CD4-positive, alpha-beta memory T cell (primary cell): ENCODE measurements around the gene LANCL1. TPM values are rescaled to one million over a fixed set of nuclear protein-coding genes. Genes with fewer than 3 reads are reported as not detected.
"Not testable (repeated sequence)": the region's sequence is repeated elsewhere in the genome, so short reads cannot be mapped to it uniquely, and the experiment has no call there.

Experiments used
- CTCF ChIA-PET: fragments of 350-600 bp; sonication (Branson Sonifier 250); formaldehyde crosslinking; loops from one replicate; lab custom pipeline; 2021; ENCODE audit warnings: inconsistent platforms; ENCODE audit not compliant: partially characterized antibody; lab: Charles Lee
- POLR2A ChIA-PET: fragments of 350-600 bp; sonication (Branson Sonifier 250); formaldehyde crosslinking; loops from one replicate; lab custom pipeline; 2021; ENCODE audit not compliant: partially characterized antibody; lab: Charles Lee
- DNase-seq, 5 donors: peaks; one replicate each; pipeline versions ENCODE4 v3.0.0 to v3.0.0-alpha.2; 2020 to 2022; ENCODE audit warnings: mixed read lengths in 1 of 5
- H3K27ac ChIP-seq: one replicate; pipeline ENCODE4 v1.7.0; 2013; ENCODE audit warnings: low read depth, low read length
- H3K27me3 ChIP-seq: 2 replicates; pipeline ENCODE4 v1.7.0; 2013; ENCODE audit warnings: mild to moderate bottlenecking, low read length, moderate library complexity; ENCODE audit not compliant: insufficient read depth
- H3K36me3 ChIP-seq: 2 replicates; pipeline ENCODE4 v1.7.0; 2013; ENCODE audit warnings: mild to moderate bottlenecking, low read length, moderate library complexity; ENCODE audit not compliant: insufficient read depth
- H3K4me1 ChIP-seq: 2 replicates; pipeline ENCODE4 v1.7.0; 2013; ENCODE audit warnings: mild to moderate bottlenecking, low read length, moderate library complexity; ENCODE audit not compliant: insufficient read depth
- H3K4me3 ChIP-seq, 2 donors: one replicate each; pipeline ENCODE4 v1.7.0; 2013; ENCODE audit warnings: low read length in 2 of 2, mild to moderate bottlenecking in 1 of 2
- H3K9me3 ChIP-seq, 2 donors: one replicate each; pipeline ENCODE4 v1.7.0; 2013; ENCODE audit warnings: low read length in 2 of 2, control low read depth in 1 of 2; ENCODE audit not compliant: control insufficient read depth in 1 of 2
- H3K27ac Mint-ChIP-seq, 7 donors: one replicate each; pipeline ENCODE4 v1.8.0; 2020 to 2021; ENCODE audit warnings: mixed read lengths in 7 of 7, mild to moderate bottlenecking in 6 of 7, inconsistent platforms in 3 of 7, moderate library complexity in 3 of 7
- H3K27me3 Mint-ChIP-seq, 2 donors: one replicate each; pipeline ENCODE4 v1.8.0; 2020 to 2021; ENCODE audit warnings: mixed read lengths in 2 of 2
- H3K36me3 Mint-ChIP-seq, 2 donors: one replicate each; pipeline ENCODE4 v1.8.0; 2020 to 2021; ENCODE audit warnings: mixed read lengths in 2 of 2, inconsistent platforms in 1 of 2, mild to moderate bottlenecking in 1 of 2
- H3K4me1 Mint-ChIP-seq, 4 donors: one replicate each; pipeline ENCODE4 v1.8.0; 2020 to 2021; ENCODE audit warnings: mixed read lengths in 4 of 4, mild to moderate bottlenecking in 1 of 4
- H3K4me3 Mint-ChIP-seq, 8 donors: one replicate each; pipeline ENCODE4 v1.8.0; 2020 to 2021; ENCODE audit warnings: mixed read lengths in 8 of 8, mild to moderate bottlenecking in 7 of 8, moderate library complexity in 6 of 8, inconsistent platforms in 3 of 8
- H3K9me3 Mint-ChIP-seq, 8 donors: one replicate each; pipeline ENCODE4 v1.8.0; 2020 to 2021; ENCODE audit warnings: mixed read lengths in 8 of 8, mild to moderate bottlenecking in 5 of 8, inconsistent platforms in 3 of 8, moderate library complexity in 1 of 8
- intact Hi-C: fragments of 100-400 bp; cut with micrococcal nuclease; formaldehyde crosslinking; loops from one replicate; pipeline ENCODE4 v1.15.1; 2023
- polyA plus RNA-seq, 2 donors: library from polyadenylated mRNA; unstranded; fragments of 300-500 nt; fragmentation: Illumina TruSeq; gene quantifications; one replicate each; pipeline ENCODE4 v1.2.3, GENCODE V29; 2021
- total RNA-seq, 2 experiments: library from RNA; stranded (reverse); gene quantifications; one replicate each; pipeline ENCODE4 v1.2.3, GENCODE V29; 2021

The LANCL1 gene
- total and polyA plus RNA-seq, 4 experiments from 2014 or later: 25.0 to 32.8 (median 29.4) TPM

DNA sequence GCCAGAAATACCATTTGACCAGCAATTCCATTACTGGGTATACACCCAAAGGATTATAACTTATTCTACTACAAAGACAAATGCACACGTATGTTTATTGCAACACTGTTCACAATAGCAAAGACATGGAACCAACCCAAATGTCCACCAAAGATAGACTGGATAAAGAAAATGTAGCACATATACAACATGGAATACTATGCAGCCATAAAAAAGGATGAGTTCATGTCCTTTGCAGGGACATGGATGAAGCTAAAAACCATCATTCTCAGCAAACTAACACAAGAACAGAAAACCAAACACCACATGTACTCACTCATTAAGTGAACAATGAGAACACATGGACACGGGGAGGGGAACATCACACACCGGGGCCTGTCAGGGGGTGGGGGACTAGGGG is 25.6 kb downstream of the LANCL1 start:
- H3K9me3 Mint-ChIP-seq: peaks cover 0 to 36% (median 25%) of the 10 kb centered on the region in 8 donors
- DNase-seq, H3K9me3 ChIP-seq, H3K27me3 Mint-ChIP-seq, H3K4me3 ChIP-seq, CTCF ChIA-PET, H3K27me3 ChIP-seq, POLR2A ChIA-PET, H3K27ac ChIP-seq, intact Hi-C loops, H3K27ac Mint-ChIP-seq, H3K4me1 ChIP-seq: not testable (repeated sequence)
- peak overlapping the region in 1 of 8 donors; percentile 33 for H3K4me3 Mint-ChIP-seq
- H3K36me3 ChIP-seq: peaks cover 19% of the 10 kb centered on the region
- H3K4me1 Mint-ChIP-seq: peaks cover 17 to 40% (median 20%) of the 10 kb centered on the region in 4 donors
- H3K36me3 Mint-ChIP-seq: peaks cover 88 to 92% of the 10 kb centered on the region in 2 donors

DNA sequence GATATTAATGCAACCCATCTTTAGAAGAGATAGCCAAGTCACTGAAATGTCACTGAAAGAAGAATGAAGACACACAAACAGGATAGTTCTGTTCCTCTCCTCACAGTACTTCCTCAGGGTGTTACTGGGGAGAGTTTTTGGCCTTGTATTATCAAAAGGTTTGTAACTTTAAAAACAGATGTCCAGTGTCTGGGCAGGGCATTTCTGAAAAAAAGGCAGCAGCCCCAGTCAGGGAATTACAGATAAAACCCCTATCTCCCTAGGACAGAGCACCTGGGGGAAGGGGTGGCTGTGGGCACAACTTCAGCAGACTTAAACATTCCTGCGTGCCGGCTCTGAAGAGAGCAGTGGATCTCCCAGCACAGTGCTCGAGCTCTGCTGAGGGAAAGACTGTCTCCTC is 30.8 kb downstream of the LANCL1 start:
- intact Hi-C loops: no loop called here
- ChIA-PET POLR2A (no interaction called here), CTCF (interaction anchor here (1.2 kb wide), 1 partner anchor 11 kb away, joined by 3 read pairs; no protein-coding TSS in a partner anchor)

DNA sequence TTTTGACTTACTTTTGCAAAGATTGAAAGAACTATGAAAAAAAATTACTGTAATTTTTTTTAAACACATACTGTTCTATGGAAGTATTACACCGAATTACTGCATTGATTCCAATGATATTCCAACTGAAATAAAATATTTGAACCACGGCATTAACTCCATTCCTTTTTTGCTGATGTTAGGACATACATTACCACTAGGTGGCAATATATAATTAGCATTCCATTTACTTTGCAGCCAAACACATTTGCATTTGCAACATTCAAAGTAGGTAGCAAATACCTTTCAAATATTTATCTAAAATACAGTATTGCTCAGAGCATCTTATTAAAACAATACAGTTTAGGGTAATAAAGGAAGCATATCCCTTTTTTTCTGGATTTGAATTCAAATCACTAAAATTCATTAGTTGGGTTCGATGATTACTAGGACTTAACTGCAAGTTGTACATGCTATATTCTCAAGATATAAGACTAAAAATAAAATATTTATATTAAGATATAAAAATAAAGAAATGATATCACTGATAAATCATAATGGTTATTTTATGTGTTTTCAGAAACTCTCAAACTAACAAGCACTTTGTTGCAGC is 31.3 kb downstream of the LANCL1 start:
- intact Hi-C loops: no loop called here
- Mint-ChIP-seq H3K27ac (no peak overlapping the region), H3K4me3 (no peak overlapping the region), H3K36me3 (peaks cover 66 to 69% of the 10 kb centered on the region in 2 donors), H3K4me1 (peaks cover 10 to 23% (median 16%) of the 10 kb centered on the region in 4 donors), H3K27me3 (no peaks in the 10 kb centered on the region), H3K9me3 (peaks cover 0 to 31% (median 20%) of the 10 kb centered on the region in 8 donors)
- peak in 4 of 5 donors; percentile 11 to 18 (median 16) for DNase-seq
- H3K27me3 ChIP-seq: no peaks in the 10 kb centered on the region
- H3K27ac ChIP-seq: no peak overlapping the region
- CTCF ChIA-PET: interaction anchor here (1.7 kb wide), 1 partner anchor 17 kb away, joined by 5 read pairs; no protein-coding TSS in a partner anchor
- H3K4me3 ChIP-seq: no peak overlapping the region
- H3K9me3 ChIP-seq: no peaks in the 10 kb centered on the region
- POLR2A ChIA-PET: no interaction called here
- peaks cover 26% of the 10 kb centered on the region for H3K36me3 ChIP-seq
- H3K4me1 ChIP-seq: no peaks in the 10 kb centered on the region

More for the DNA sequence above, 30.8 kb downstream of the LANCL1 start:
- Histone ChIP-seq H3K27ac (no peak overlapping the region), H3K9me3 (no peaks in the 10 kb centered on the region), H3K27me3 (no peaks in the 10 kb centered on the region), H3K4me3 (no peak overlapping the region), H3K36me3 (peaks cover 24% of the 10 kb centered on the region), H3K4me1 (no peaks in the 10 kb centered on the region)
- H3K36me3 Mint-ChIP-seq: peaks cover 66 to 69% of the 10 kb centered on the region in 2 donors
- H3K27me3 Mint-ChIP-seq: no peaks in the 10 kb centered on the region
- peaks cover 0 to 31% (median 21%) of the 10 kb centered on the region in 8 donors for H3K9me3 Mint-ChIP-seq
- peaks cover 12 to 28% (median 18%) of the 10 kb centered on the region in 4 donors for H3K4me1 Mint-ChIP-seq
- no peak overlapping the region for H3K27ac Mint-ChIP-seq
- DNase-seq: no peak
- no peak overlapping the region for H3K4me3 Mint-ChIP-seq

DNA sequence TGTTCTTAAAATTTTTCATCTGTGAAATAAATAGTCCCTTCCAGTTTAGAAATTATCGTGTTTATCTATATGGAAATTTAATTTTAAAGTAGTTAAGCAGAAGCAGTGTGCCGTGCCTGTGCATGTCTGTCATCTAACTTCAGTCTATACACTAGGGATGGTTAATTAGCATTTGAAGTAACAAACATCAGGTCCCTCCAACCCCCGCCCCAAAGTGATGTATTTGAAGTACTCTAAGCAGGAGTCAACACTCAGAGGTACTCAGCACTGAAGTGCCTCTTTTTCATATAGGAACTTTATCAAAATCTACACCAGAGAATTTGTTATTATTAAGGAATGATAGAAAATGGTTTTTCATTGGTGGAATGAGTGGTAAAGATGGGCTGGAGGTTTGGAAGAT is 33.0 kb downstream of the LANCL1 start:
- Histone ChIP-seq H3K4me3 (no peak overlapping the region), H3K4me1 (no peaks in the 10 kb centered on the region), H3K27ac (no peak overlapping the region), H3K27me3 (no peaks in the 10 kb centered on the region), H3K36me3 (peaks cover 26% of the 10 kb centered on the region), H3K9me3 (no peaks in the 10 kb centered on the region)
- Mint-ChIP-seq H3K27ac (no peak overlapping the region), H3K9me3 (peaks cover 0 to 22% (median 14%) of the 10 kb centered on the region in 8 donors), H3K4me3 (no peak overlapping the region), H3K36me3 (peaks cover 66 to 68% of the 10 kb centered on the region in 2 donors), H3K4me1 (peaks cover 6 to 11% (median 9%) of the 10 kb centered on the region in 4 donors), H3K27me3 (no peaks in the 10 kb centered on the region)
- intact Hi-C loops: no loop called here
- CTCF ChIA-PET: interaction anchor here (1.7 kb wide), 1 partner anchor 18 kb away, joined by 5 read pairs; no protein-coding TSS in a partner anchor
- POLR2A ChIA-PET: no interaction called here
- DNase-seq: no peak

DNA sequence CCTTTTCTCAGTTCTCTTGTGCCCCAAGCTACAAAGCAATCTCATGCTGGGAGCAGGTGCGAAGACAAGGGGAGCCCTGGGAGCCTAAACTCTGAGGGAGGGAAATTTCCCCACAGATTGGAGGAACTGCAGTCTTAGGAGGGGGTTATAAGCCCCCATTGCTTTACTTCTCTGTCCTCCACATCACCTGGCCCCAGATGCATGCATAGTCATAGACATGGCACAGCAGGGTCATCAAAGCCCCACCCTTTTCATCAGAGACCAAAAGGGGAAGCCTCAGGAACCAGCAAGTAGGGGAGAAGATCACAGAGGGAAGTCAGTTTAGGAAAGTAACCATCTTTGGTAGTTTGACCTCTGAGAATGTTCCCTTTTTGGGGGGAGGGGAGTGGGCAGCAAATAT is 33.7 kb downstream of the LANCL1 start:
- H3K27me3 ChIP-seq: no peaks in the 10 kb centered on the region
- H3K4me3 ChIP-seq: no peak overlapping the region
- peaks cover 62 to 64% of the 10 kb centered on the region in 2 donors for H3K36me3 Mint-ChIP-seq
- no peak overlapping the region for H3K4me3 Mint-ChIP-seq
- no peaks in the 10 kb centered on the region for H3K9me3 ChIP-seq
- DNase-seq: no peak
- POLR2A ChIA-PET: no interaction called here
- CTCF ChIA-PET: no interaction called here
- H3K27me3 Mint-ChIP-seq: no peaks in the 10 kb centered on the region
- H3K36me3 ChIP-seq: peaks cover 26% of the 10 kb centered on the region
- H3K27ac ChIP-seq: no peak overlapping the region
- no peak overlapping the region for H3K27ac Mint-ChIP-seq
- intact Hi-C loops: no loop called here
- peaks cover 4 to 9% (median 5%) of the 10 kb centered on the region in 4 donors for H3K4me1 Mint-ChIP-seq
- peaks cover 0 to 15% (median 7%) of the 10 kb centered on the region in 8 donors for H3K9me3 Mint-ChIP-seq
- no peaks in the 10 kb centered on the region for H3K4me1 ChIP-seq

DNA sequence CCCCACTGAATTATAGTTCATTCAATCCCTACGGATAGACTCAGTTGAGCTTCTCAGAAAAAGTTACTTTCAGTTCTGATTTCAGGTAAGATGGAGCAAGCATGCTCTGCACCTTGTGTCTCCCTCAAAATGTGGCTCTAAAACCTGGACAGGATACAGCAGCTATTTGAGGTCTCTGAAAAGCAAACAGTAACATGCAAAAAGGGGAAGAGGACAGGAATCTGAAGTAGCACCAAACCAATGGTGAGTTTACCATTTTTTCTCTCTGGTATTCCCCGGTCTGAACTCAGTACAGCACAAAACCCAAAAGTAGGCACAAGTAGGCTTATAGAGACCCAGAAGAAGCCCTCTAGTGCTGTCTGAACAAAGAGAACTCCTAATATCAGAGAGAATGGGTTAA is 34.1 kb downstream of the LANCL1 start:
- peaks cover 26% of the 10 kb centered on the region for H3K36me3 ChIP-seq
- ChIA-PET POLR2A (no interaction called here), CTCF (no interaction called here)
- no peaks in the 10 kb centered on the region for H3K27me3 ChIP-seq
- intact Hi-C loops: no loop called here
- Mint-ChIP-seq H3K4me3 (no peak overlapping the region), H3K36me3 (peaks cover 61 to 62% of the 10 kb centered on the region in 2 donors), H3K9me3 (peaks cover 0 to 11% (median 4%) of the 10 kb centered on the region in 8 donors), H3K27ac (no peak overlapping the region), H3K27me3 (no peaks in the 10 kb centered on the region), H3K4me1 (peaks cover 3 to 6% (median 4%) of the 10 kb centered on the region in 4 donors)
- no peaks in the 10 kb centered on the region for H3K4me1 ChIP-seq
- no peak for DNase-seq
- H3K27ac ChIP-seq: no peak overlapping the region
- no peak overlapping the region for H3K4me3 ChIP-seq
- H3K9me3 ChIP-seq: no peaks in the 10 kb centered on the region

DNA sequence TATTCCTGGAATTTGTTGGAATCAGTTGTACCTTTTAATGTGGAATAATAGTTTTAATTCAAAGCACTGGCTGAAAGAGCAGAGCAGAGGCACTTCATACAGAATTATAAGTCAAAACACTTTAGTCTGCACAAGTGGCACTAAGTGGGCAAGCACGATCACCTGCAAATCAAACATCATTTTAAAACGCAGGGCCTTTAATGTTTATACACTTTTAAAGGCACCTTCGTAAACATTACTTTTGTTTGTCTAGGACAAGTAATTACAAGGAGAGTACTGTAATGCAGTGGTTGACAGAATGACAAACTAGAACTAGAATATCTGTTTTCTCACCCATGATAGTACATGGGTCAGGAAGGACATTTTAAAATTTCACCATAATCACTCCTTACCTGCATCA is 36.4 kb downstream of the LANCL1 start:
- intact Hi-C loops: no loop called here
- H3K36me3 ChIP-seq: peaks cover 45% of the 10 kb centered on the region
- Mint-ChIP-seq H3K4me3 (no peak overlapping the region), H3K4me1 (no peaks in the 10 kb centered on the region), H3K9me3 (no peaks in the 10 kb centered on the region), H3K27me3 (no peaks in the 10 kb centered on the region), H3K27ac (no peak overlapping the region), H3K36me3 (peaks cover 68 to 70% of the 10 kb centered on the region in 2 donors)
- no peak overlapping the region for H3K4me3 ChIP-seq
- H3K4me1 ChIP-seq: no peaks in the 10 kb centered on the region
- no peak overlapping the region for H3K27ac ChIP-seq
- H3K27me3 ChIP-seq: no peaks in the 10 kb centered on the region
- ChIA-PET CTCF (interaction anchor here (1.2 kb wide), 1 partner anchor 9 kb away, joined by 3 read pairs; no protein-coding TSS in a partner anchor), POLR2A (no interaction called here)
- no peaks in the 10 kb centered on the region for H3K9me3 ChIP-seq
- DNase-seq: no peak
